HepG2 (cell line): ENCODE results near the gene TXNDC11. TPM values are rescaled to one million over a fixed set of nuclear protein-coding genes. Genes with fewer than 3 reads are reported as not detected.

Experiments used
- ATF7 ChIP-seq, 2 experiments: fragments of 450-650 bp in 1 of 2; sonication (generic) in 1 of 2; formaldehyde crosslinking in 1 of 2; IDR thresholded peaks; 2 replicates each; pipeline versions ENCODE4 v1.4.0 to v1.6.1; 2016 to 2020; ENCODE audit warnings: antibody characterized with exemption in 1 of 2, mild to moderate bottlenecking in 1 of 2, missing genetic modification reagents in 1 of 2
- CHD2 ChIP-seq: IDR thresholded peaks from 2 replicates; pipeline ENCODE4 v1.6.1; 2011; ENCODE audit warnings: low read depth, low read length, improper control_type of control experiment
- FLYWCH1 ChIP-seq: sonication (generic); formaldehyde crosslinking; IDR thresholded peaks from 2 replicates; pipeline ENCODE4 v1.8.1; 2023; ENCODE audit warnings: mild to moderate bottlenecking, missing genetic modification reagents
- HDAC2 ChIP-seq: sonication (generic); formaldehyde crosslinking; IDR thresholded peaks from 2 replicates; pipeline ENCODE4 v1.4.0; 2020; ENCODE audit warnings: missing genetic modification reagents
- HOXA5 ChIP-seq: sonication (generic); formaldehyde crosslinking; IDR thresholded peaks from 2 replicates; pipeline ENCODE4 v1.4.0; 2020; ENCODE audit warnings: missing genetic modification reagents
- MAFG ChIP-seq: sonication (generic); formaldehyde crosslinking; IDR thresholded peaks from 2 replicates; pipeline ENCODE4 v1.5.1; 2020; ENCODE audit warnings: mild to moderate bottlenecking, missing genetic modification reagents
- MTA3 ChIP-seq: sonication (generic); formaldehyde crosslinking; IDR thresholded peaks from 2 replicates; pipeline ENCODE4 v1.4.0; 2020; ENCODE audit warnings: missing genetic modification reagents
- NR1H2 ChIP-seq: sonication (generic); formaldehyde crosslinking; IDR thresholded peaks from 2 replicates; pipeline ENCODE4 v1.8.1; 2022; ENCODE audit warnings: low read depth, missing genetic modification reagents, borderline replicate concordance
- RCOR2 ChIP-seq: IDR thresholded peaks from 2 replicates; pipeline ENCODE4 v1.6.1; 2016; ENCODE audit warnings: missing biosample characterization, missing genetic modification reagents
- RFX1 ChIP-seq: fragments of 450-650 bp; IDR thresholded peaks from 2 replicates; pipeline ENCODE4 v1.6.1; 2017
- RFXANK ChIP-seq: IDR thresholded peaks from 2 replicates; pipeline ENCODE4 v1.6.1; 2016
- ZBTB21 ChIP-seq: sonication (generic); formaldehyde crosslinking; IDR thresholded peaks from 2 replicates; pipeline ENCODE4 v1.4.0; 2020; ENCODE audit warnings: missing genetic modification reagents
- ZNF207 ChIP-seq: fragments of 450-650 bp; IDR thresholded peaks from 2 replicates; pipeline ENCODE4 v1.6.1; 2016; ENCODE audit warnings: antibody characterized with exemption, borderline replicate concordance
- ZNF24 ChIP-seq: fragments of 450-650 bp; IDR thresholded peaks from 2 replicates; pipeline ENCODE4 v1.6.1; 2017; ENCODE audit warnings: antibody characterized with exemption, mild to moderate bottlenecking
- ZNF678 ChIP-seq: sonication (generic); formaldehyde crosslinking; IDR thresholded peaks from 2 replicates; pipeline ENCODE4 v1.4.0; 2020; ENCODE audit warnings: mild to moderate bottlenecking, missing genetic modification reagents
- polyA plus RNA-seq, 8 experiments: library from polyadenylated mRNA; depleted of rRNA in 3 of 8; stranded (reverse) in 7 of 8; unstranded in 1 of 8; fragments of >200 nt; fragmentation: Illumina TruSeq in 4 of 8; extraction: Trizol in 4 of 8; gene quantifications; 2 replicates each; pipeline versions ENCODE4 v1.2.1 to v1.2.3, GENCODE V29; 2011 to 2016; ENCODE audit warnings: low read depth in 4 of 8, missing spikeins in 1 of 8, mixed read lengths in 1 of 8; ENCODE audit not compliant: insufficient read depth in 1 of 8
- total RNA-seq, 5 experiments: library from RNA; depleted of rRNA; stranded (reverse); fragments of >200 nt; fragmentation: Illumina TruSeq; extraction: Trizol; gene quantifications; 2 replicates each; pipeline ENCODE4 v1.2.3, GENCODE V29; 2016; ENCODE audit warnings: low read depth in 1 of 5
- TF ChIP-seq, protein P1 (sequence below): sonication (generic); formaldehyde crosslinking; IDR thresholded peaks from 2 replicates; pipeline ENCODE4 v1.4.0; 2020; ENCODE audit warnings: missing genetic modification reagents
- TF ChIP-seq, protein P2 (sequence below): sonication (generic); formaldehyde crosslinking; conservative IDR thresholded peaks from 2 replicates; pipeline ENCODE4 v1.4.0; 2020; ENCODE audit warnings: mild to moderate bottlenecking, missing genetic modification reagents, moderate library complexity
- TF ChIP-seq, protein P3 (sequence below): sonication (generic); formaldehyde crosslinking; conservative IDR thresholded peaks from 2 replicates; pipeline ENCODE4 v1.4.0; 2020; ENCODE audit warnings: missing genetic modification reagents

The TXNDC11 gene
- total and polyA plus RNA-seq, 2 of the 13 experiments (the other 11 are each of a cell fraction or from before 2014, with no cell fraction given) = 74.9 to 123 TPM

DNA sequence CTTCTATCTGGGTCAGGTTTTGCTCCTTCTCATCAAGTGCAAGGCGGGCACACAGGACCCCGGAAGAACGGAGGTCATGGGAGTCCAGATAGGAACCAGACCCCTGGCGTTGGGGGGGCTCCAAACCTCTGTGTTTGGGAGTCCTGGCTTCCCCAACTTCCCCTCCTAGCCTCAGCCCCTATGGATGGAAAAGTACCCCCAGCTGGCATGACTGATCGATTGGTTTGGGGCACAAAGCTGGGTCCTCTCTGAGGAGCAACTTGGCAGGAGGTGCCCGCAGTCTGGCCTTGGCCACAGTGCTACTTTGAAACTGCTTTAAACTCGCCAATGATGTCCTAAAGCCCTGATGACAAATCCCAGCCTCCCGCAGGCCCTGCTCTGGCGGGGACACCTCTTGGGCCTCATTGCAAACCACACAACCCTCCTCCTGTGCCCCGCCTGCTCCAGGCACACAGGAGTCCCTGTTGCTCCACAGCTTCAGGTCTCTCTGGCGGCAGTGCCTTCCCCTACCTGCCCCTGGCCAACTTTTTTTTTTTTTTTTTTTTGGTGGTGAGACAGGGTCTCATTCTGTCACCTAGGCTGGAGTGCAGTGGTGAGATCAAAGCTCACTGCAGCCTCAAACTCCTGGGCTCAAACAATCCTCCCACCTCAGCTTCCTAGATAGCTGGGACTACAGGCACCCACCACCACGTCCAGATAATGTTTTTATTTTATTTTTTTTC is 112.5 kb downstream of the TXNDC11 start (continued):
- TF ChIP-seq ATF7 (IDR thresholded peaks at IDR 0.05) = no peak
- no peak for TF ChIP-seq ATF7 (CRISPR knock-in tag; IDR thresholded peaks at IDR 0.05)
- no peak for TF ChIP-seq CHD2
- TF ChIP-seq MAFG (CRISPR knock-in tag) = no peak
- TF ChIP-seq, protein P1, sequence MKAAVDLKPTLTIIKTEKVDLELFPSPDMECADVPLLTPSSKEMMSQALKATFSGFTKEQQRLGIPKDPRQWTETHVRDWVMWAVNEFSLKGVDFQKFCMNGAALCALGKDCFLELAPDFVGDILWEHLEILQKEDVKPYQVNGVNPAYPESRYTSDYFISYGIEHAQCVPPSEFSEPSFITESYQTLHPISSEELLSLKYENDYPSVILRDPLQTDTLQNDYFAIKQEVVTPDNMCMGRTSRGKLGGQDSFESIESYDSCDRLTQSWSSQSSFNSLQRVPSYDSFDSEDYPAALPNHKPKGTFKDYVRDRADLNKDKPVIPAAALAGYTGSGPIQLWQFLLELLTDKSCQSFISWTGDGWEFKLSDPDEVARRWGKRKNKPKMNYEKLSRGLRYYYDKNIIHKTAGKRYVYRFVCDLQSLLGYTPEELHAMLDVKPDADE (CRISPR knock-in tag) = no peak
- TF ChIP-seq RCOR2 = no peak
- TF ChIP-seq HDAC2 (CRISPR knock-in tag) = no peak
- TF ChIP-seq MTA3 (CRISPR knock-in tag) = no peak
- TF ChIP-seq ZNF24 = no peak
- TF ChIP-seq ZBTB21 (CRISPR knock-in tag) = no peak
- no peak for TF ChIP-seq RFXANK (CRISPR knock-in tag)
- no peak for TF ChIP-seq NR1H2 (CRISPR knock-in tag)
- TF ChIP-seq, protein P2, sequence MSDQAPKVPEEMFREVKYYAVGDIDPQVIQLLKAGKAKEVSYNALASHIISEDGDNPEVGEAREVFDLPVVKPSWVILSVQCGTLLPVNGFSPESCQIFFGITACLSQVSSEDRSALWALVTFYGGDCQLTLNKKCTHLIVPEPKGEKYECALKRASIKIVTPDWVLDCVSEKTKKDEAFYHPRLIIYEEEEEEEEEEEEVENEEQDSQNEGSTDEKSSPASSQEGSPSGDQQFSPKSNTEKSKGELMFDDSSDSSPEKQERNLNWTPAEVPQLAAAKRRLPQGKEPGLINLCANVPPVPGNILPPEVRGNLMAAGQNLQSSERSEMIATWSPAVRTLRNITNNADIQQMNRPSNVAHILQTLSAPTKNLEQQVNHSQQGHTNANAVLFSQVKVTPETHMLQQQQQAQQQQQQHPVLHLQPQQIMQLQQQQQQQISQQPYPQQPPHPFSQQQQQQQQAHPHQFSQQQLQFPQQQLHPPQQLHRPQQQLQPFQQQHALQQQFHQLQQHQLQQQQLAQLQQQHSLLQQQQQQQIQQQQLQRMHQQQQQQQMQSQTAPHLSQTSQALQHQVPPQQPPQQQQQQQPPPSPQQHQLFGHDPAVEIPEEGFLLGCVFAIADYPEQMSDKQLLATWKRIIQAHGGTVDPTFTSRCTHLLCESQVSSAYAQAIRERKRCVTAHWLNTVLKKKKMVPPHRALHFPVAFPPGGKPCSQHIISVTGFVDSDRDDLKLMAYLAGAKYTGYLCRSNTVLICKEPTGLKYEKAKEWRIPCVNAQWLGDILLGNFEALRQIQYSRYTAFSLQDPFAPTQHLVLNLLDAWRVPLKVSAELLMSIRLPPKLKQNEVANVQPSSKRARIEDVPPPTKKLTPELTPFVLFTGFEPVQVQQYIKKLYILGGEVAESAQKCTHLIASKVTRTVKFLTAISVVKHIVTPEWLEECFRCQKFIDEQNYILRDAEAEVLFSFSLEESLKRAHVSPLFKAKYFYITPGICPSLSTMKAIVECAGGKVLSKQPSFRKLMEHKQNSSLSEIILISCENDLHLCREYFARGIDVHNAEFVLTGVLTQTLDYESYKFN (CRISPR knock-in tag) = no peak
- TF ChIP-seq ZNF207 = no peak
- TF ChIP-seq FLYWCH1 (CRISPR knock-in tag) = no peak
- no peak for TF ChIP-seq HOXA5 (CRISPR knock-in tag)
- TF ChIP-seq ZNF678 (CRISPR knock-in tag) = no peak
- TF ChIP-seq, protein P3, sequence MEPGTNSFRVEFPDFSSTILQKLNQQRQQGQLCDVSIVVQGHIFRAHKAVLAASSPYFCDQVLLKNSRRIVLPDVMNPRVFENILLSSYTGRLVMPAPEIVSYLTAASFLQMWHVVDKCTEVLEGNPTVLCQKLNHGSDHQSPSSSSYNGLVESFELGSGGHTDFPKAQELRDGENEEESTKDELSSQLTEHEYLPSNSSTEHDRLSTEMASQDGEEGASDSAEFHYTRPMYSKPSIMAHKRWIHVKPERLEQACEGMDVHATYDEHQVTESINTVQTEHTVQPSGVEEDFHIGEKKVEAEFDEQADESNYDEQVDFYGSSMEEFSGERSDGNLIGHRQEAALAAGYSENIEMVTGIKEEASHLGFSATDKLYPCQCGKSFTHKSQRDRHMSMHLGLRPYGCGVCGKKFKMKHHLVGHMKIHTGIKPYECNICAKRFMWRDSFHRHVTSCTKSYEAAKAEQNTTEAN (CRISPR knock-in tag) = no peak
- no peak for TF ChIP-seq RFX1
